Lower leg skin (tissue), 4 donors: ENCODE data around the gene GRID2. TPM values are rescaled to one million over a fixed set of nuclear protein-coding genes. Genes with fewer than 3 reads are reported as not detected.
"Not testable (repeated sequence)": the region's sequence is repeated elsewhere in the genome, so short reads cannot be mapped to it uniquely, and the experiment has no call there.

Source experiments
- DNase-seq, 2 donors: peaks; one replicate each; pipeline ENCODE4 v3.0.0-alpha.2; 2019; ENCODE audit warnings: low spot score in 2 of 2
- H3K4me3 ChIP-seq: fragments of 200-600 bp; sonication (generic); 2 replicates; pipeline ENCODE4 v1.5.1; 2017; ENCODE audit warnings: mild to moderate bottlenecking, low read depth; ENCODE audit not compliant: poor library complexity, severe bottlenecking
- POLR2A ChIP-seq, 2 donors: fragments of 450-650 bp; IDR thresholded peaks; one replicate each; pipeline ENCODE4 v1.6.1; 2016 to 2017; ENCODE audit warnings: antibody characterized with exemption in 2 of 2, mild to moderate bottlenecking in 1 of 2, moderate library complexity in 1 of 2
- WGBS, 2 donors: methylation state at CpG; one replicate each; pipeline ENCODE4 v1.1.5; 2018; 5-methylcytosine and 5-hydroxymethylcytosine counted together
- intact Hi-C: fragments of 100-400 bp; cut with DNase I; formaldehyde crosslinking; loops from one replicate; pipeline ENCODE4 v1.15.0; 2023; ENCODE audit warnings: low total_unique reads
- total RNA-seq, 4 donors: library from RNA; depleted of rRNA; stranded (reverse); fragments of >200 nt; gene quantifications; one replicate each; pipeline ENCODE4 v1.1.0, GENCODE V29; 2016
- TF ChIP-seq, protein P1 (sequence below), 3 donors: fragments of 450-650 bp; IDR thresholded peaks; one replicate each; pipeline ENCODE4 v1.5.1; 2016; ENCODE audit warnings: antibody characterized with exemption in 3 of 3, mild to moderate bottlenecking in 3 of 3, moderate library complexity in 2 of 3

The GRID2 gene
- total RNA-seq, 4 donors from 2014 or later = not detected

- no peak for TF ChIP-seq POLR2A (IDR thresholded peaks at IDR 0.05)
- TF ChIP-seq, protein P1, sequence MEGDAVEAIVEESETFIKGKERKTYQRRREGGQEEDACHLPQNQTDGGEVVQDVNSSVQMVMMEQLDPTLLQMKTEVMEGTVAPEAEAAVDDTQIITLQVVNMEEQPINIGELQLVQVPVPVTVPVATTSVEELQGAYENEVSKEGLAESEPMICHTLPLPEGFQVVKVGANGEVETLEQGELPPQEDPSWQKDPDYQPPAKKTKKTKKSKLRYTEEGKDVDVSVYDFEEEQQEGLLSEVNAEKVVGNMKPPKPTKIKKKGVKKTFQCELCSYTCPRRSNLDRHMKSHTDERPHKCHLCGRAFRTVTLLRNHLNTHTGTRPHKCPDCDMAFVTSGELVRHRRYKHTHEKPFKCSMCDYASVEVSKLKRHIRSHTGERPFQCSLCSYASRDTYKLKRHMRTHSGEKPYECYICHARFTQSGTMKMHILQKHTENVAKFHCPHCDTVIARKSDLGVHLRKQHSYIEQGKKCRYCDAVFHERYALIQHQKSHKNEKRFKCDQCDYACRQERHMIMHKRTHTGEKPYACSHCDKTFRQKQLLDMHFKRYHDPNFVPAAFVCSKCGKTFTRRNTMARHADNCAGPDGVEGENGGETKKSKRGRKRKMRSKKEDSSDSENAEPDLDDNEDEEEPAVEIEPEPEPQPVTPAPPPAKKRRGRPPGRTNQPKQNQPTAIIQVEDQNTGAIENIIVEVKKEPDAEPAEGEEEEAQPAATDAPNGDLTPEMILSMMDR (IDR thresholded peaks at IDR 0.05) = no peak
- intact Hi-C loops = no loop called here
- H3K4me3 ChIP-seq = no peak overlapping the region
- no peak for DNase-seq
Measured at GRCh38 chr4:92265798-92266197, 38.0 kb upstream of the GRID2 start.

GRCh38 chr4:92266521-92266920 lies 37.2 kb upstream of the GRID2 start:
- no peak for DNase-seq
- no peak overlapping the region for H3K4me3 ChIP-seq
- TF ChIP-seq, protein P1 (IDR thresholded peaks at IDR 0.05) = no peak
- no peak for TF ChIP-seq POLR2A (IDR thresholded peaks at IDR 0.05)
- 65 to 66% methylated on average over 3 of the region's 3 CpGs for WGBS, 2 donors
- intact Hi-C loops = no loop called here

- 90 to 93% methylated on average over 4 of the region's 4 CpGs for WGBS, 2 donors
- DNase-seq = no peak
- intact Hi-C loops = no loop called here
- TF ChIP-seq, protein P1 (IDR thresholded peaks at IDR 0.05) = no peak
- TF ChIP-seq POLR2A (IDR thresholded peaks at IDR 0.05) = no peak
- no peak overlapping the region for H3K4me3 ChIP-seq
Measured at GRCh38 chr4:92268642-92269041, 35.1 kb upstream of the GRID2 start.

DNA sequence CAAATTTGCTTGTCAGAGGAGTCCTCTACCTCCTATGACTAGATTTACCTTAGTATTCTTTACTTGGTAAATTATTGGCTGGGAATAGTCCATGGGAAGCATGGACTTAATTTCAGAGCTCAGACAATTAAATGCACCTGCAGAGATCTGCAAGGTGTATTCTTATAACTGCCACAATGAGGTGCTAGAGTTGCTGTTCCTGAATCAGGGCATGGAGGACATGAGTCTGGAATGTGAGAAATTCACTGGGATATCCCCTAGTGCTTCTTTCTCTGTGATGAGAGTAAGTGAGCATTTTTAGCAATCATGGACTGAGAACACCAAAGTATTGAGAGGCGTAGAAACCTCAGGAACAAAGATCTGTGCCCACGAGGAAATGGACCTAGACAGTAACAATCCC lies 32.9 kb upstream of the GRID2 start:
- 68 to 87% methylated on average over 2 of the region's 2 CpGs for WGBS, 2 donors
- intact Hi-C loops = no loop called here
- no peak overlapping the region for H3K4me3 ChIP-seq
- DNase-seq = no peak
- TF ChIP-seq, protein P1 (IDR thresholded peaks at IDR 0.05) = no peak
- no peak for TF ChIP-seq POLR2A (IDR thresholded peaks at IDR 0.05)

DNA sequence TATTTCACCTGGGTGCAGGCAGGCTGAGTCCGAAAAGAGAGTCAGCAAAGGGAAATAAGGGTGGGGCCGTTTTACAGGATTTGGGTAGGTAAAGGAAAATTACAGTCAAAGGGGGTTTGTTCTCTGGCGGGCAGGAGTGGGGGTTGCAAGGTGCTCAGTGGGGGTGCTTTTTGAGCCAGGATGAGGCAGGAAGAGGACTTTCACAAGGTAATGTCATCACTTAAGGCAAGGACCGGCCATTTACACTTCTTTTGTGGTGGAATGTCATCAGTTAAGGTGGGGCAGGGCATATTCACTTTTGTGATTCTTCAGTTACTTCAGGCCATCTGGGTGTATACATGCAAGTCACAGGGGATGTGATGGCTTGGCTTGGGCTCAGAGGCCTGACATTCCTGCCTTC lies 32.2 kb upstream of the GRID2 start:
- intact Hi-C loops, DNase-seq, H3K4me3 ChIP-seq: not testable (repeated sequence)
- WGBS, 2 donors = 82 to 86% methylated on average over 4 of the region's 4 CpGs

- WGBS, 2 donors = 89% methylated on average over 8 of the region's 8 CpGs
- intact Hi-C loops, H3K4me3 ChIP-seq, DNase-seq: not testable (repeated sequence)
Measured at GRCh38 chr4:92277057-92277881, 26.5 kb upstream of the GRID2 start.

- no peak for TF ChIP-seq POLR2A (IDR thresholded peaks at IDR 0.05)
- TF ChIP-seq, protein P1 (IDR thresholded peaks at IDR 0.05) = no peak
- 92 to 93% methylated on average over 1 of the region's 1 CpG for WGBS, 2 donors
- intact Hi-C loops = no loop called here
- DNase-seq = no peak
- H3K4me3 ChIP-seq = no peak overlapping the region
Measured at GRCh38 chr4:92279296-92279695, 24.5 kb upstream of the GRID2 start.
